Neural cell (in vitro differentiated cells): ENCODE measurements around the gene MEGF6. TPM values are rescaled to one million over a fixed set of nuclear protein-coding genes. Genes with fewer than 3 reads are reported as not detected.

Source experiments
- H2AFZ ChIP-seq: fragments of 200-600, 300-800 bp; sonication (generic), shearing (Covaris generic); 2 replicates; pipeline ENCODE4 v1.6.0; 2014; ENCODE audit warnings: low read depth, mild to moderate bottlenecking, antibody characterized with exemption, low read length, moderate library complexity
- H3F3A ChIP-seq: fragments of 200-600 bp; shearing (Covaris generic); 2 replicates; pipeline ENCODE4 v1.6.1; 2016; ENCODE audit warnings: mild to moderate bottlenecking, moderate library complexity, mixed read lengths, antibody characterized with exemption, low read length; ENCODE audit not compliant: insufficient read depth, poor library complexity, severe bottlenecking
- H3K27ac ChIP-seq: fragments of 200-600, 300-800 bp; sonication (generic), shearing (Covaris generic); 2 replicates; pipeline ENCODE4 v1.5.1; 2014; ENCODE audit warnings: mild to moderate bottlenecking, low read length, moderate library complexity
- H3K27me3 ChIP-seq: fragments of 300-800, 200-600 bp; sonication (generic), shearing (Covaris generic); 2 replicates; pipeline ENCODE4 v1.6.0; 2014; ENCODE audit warnings: mild to moderate bottlenecking, low read depth, low read length, moderate library complexity; ENCODE audit not compliant: insufficient read depth
- H3K36me3 ChIP-seq: fragments of 300-800, 200-600 bp; sonication (generic), shearing (Covaris generic); 2 replicates; pipeline ENCODE4 v1.5.1; 2014; ENCODE audit warnings: mild to moderate bottlenecking, antibody characterized with exemption, low read length, moderate library complexity; ENCODE audit not compliant: insufficient read depth
- H3K4me2 ChIP-seq: fragments of 300-800, 200-600 bp; sonication (generic), shearing (Covaris generic); 2 replicates; pipeline ENCODE4 v1.6.0; 2014; ENCODE audit warnings: mild to moderate bottlenecking, low read length
- H3K4me3 ChIP-seq: fragments of 300-800, 200-600 bp; sonication (generic), shearing (Covaris generic); 2 replicates; pipeline ENCODE4 v1.5.1; 2014; ENCODE audit warnings: mild to moderate bottlenecking, low read length, moderate library complexity
- H3K79me2 ChIP-seq: fragments of 200-600 bp; shearing (Covaris generic); replicated peaks from 2 replicates; pipeline ENCODE4 v1.6.0; 2014; ENCODE audit warnings: mild to moderate bottlenecking, low read length, moderate library complexity; ENCODE audit not compliant: insufficient read depth
- H3K9ac ChIP-seq: fragments of 300-800, 200-600 bp; sonication (generic), shearing (Covaris generic); 2 replicates; pipeline ENCODE4 v1.6.1; 2016; ENCODE audit warnings: mild to moderate bottlenecking, low read length, mixed read lengths
- H3K9me2 ChIP-seq: fragments of 200-600 bp; shearing (Covaris generic); 2 replicates; pipeline ENCODE4 v1.6.1; 2016; ENCODE audit warnings: mild to moderate bottlenecking, low read length, mixed read lengths; ENCODE audit not compliant: insufficient read depth
- H3K9me3 ChIP-seq: fragments of 200-600, 300-800 bp; sonication (generic), shearing (Covaris generic); 2 replicates; pipeline ENCODE4 v1.6.1; 2016; ENCODE audit warnings: mild to moderate bottlenecking, mixed run types, low read length, moderate library complexity, mixed read lengths
- H4K20me1 ChIP-seq: fragments of 200-600 bp; shearing (Covaris generic); 2 replicates; pipeline ENCODE4 v1.6.1; 2016; ENCODE audit warnings: mild to moderate bottlenecking, mixed run types; ENCODE audit not compliant: insufficient read depth
- EP300 ChIP-seq: fragments of 450-650 bp; conservative IDR thresholded peaks from 2 replicates; pipeline ENCODE4 v1.6.1; 2014; ENCODE audit warnings: antibody characterized with exemption, mild to moderate bottlenecking, moderate library complexity; ENCODE audit not compliant: poor library complexity, severe bottlenecking
- EZH2 ChIP-seq: fragments of 200-600, 300-800 bp; shearing (Covaris generic), sonication (generic); IDR thresholded peaks from 2 replicates; pipeline ENCODE4 v1.6.1; 2014; ENCODE audit warnings: antibody characterized with exemption, low read length, borderline replicate concordance, mild to moderate bottlenecking; ENCODE audit not compliant: insufficient read depth, poor library complexity, severe bottlenecking
- MXI1 ChIP-seq: fragments of 450-650 bp; conservative IDR thresholded peaks from 2 replicates; pipeline ENCODE4 v1.6.1; 2014; ENCODE audit warnings: antibody characterized with exemption, mild to moderate bottlenecking; ENCODE audit not compliant: poor library complexity, severe bottlenecking
- POLR2AphosphoS5 ChIP-seq: IDR thresholded peaks from 2 replicates; pipeline ENCODE4 v1.6.1; 2012
- RAD21 ChIP-seq: fragments of 450-650 bp; conservative IDR thresholded peaks from 2 replicates; pipeline ENCODE4 v1.6.1; 2014; ENCODE audit warnings: antibody characterized with exemption, mild to moderate bottlenecking, moderate library complexity
- SMC3 ChIP-seq: fragments of 450-650 bp; conservative IDR thresholded peaks from 2 replicates; pipeline ENCODE4 v1.6.1; 2014; ENCODE audit warnings: antibody characterized with exemption, mild to moderate bottlenecking, moderate library complexity; ENCODE audit not compliant: poor library complexity
- TAF1 ChIP-seq: IDR thresholded peaks from 2 replicates; pipeline ENCODE4 v1.6.1; 2012; ENCODE audit warnings: low read depth
- polyA plus RNA-seq: library from polyadenylated mRNA; depleted of rRNA; stranded (reverse); fragments of >200 nt; gene quantifications from 2 replicates; pipeline ENCODE4 v1.2.3, GENCODE V29; 2014
- TF ChIP-seq, protein P1 (sequence below): IDR thresholded peaks from 2 replicates; pipeline ENCODE4 v1.6.1; 2012; ENCODE audit warnings: borderline replicate concordance
- TF ChIP-seq, protein P2 (sequence below): fragments of 450-650 bp; IDR thresholded peaks from 2 replicates; pipeline ENCODE4 v1.5.1; 2014; ENCODE audit warnings: antibody characterized with exemption, mild to moderate bottlenecking, moderate library complexity; ENCODE audit not compliant: poor library complexity, severe bottlenecking

MEGF6 gene
- polyA plus RNA-seq, 1 donor from 2014 or later, result 6.0 TPM

DNA sequence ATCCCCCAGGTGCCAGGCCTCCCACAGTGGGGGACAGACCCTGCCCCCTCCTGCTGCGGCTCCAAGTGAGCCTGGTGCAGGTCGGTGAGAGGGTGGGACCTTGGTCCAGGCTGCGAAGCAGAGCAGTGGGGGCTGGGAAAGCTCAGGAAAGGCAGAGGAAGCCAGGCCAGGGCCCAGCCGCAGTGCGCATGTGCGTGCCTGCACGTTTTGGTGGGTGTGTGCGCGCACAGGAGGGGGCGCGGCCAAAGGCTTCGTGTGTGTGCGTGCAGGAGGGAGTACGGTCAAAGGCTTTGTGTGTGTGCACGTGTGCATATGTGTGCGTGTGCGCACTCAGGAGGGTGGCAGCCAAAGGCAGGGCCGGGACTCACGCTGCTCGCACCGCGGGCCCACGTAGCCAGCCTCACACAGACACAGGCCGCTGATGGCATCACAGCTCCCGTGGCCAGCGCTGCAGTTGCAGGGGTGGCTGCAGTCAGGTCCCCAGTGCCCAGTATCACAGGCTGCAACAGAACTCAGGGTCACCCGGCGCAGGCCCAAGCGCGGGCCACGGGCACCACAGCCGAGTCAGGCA lies 111.0 kb downstream of the MEGF6 start:
- H3K9me3 ChIP-seq, result no peaks in the 10 kb centered on the region
- H3K27me3 ChIP-seq, result no peaks in the 10 kb centered on the region
- no peaks in the 10 kb centered on the region for H3K9me2 ChIP-seq
- no peak overlapping the region for H3K9ac ChIP-seq
- no peaks in the 10 kb centered on the region for H3K36me3 ChIP-seq
- no peak overlapping the region for H3K4me3 ChIP-seq
- TF ChIP-seq SMC3 (no peak), EP300 (no peak), EZH2 (no peak), RAD21 (no peak), MXI1 (no peak), POLR2AphosphoS5 (no peak), TAF1 (no peak)
- TF ChIP-seq, protein P1, sequence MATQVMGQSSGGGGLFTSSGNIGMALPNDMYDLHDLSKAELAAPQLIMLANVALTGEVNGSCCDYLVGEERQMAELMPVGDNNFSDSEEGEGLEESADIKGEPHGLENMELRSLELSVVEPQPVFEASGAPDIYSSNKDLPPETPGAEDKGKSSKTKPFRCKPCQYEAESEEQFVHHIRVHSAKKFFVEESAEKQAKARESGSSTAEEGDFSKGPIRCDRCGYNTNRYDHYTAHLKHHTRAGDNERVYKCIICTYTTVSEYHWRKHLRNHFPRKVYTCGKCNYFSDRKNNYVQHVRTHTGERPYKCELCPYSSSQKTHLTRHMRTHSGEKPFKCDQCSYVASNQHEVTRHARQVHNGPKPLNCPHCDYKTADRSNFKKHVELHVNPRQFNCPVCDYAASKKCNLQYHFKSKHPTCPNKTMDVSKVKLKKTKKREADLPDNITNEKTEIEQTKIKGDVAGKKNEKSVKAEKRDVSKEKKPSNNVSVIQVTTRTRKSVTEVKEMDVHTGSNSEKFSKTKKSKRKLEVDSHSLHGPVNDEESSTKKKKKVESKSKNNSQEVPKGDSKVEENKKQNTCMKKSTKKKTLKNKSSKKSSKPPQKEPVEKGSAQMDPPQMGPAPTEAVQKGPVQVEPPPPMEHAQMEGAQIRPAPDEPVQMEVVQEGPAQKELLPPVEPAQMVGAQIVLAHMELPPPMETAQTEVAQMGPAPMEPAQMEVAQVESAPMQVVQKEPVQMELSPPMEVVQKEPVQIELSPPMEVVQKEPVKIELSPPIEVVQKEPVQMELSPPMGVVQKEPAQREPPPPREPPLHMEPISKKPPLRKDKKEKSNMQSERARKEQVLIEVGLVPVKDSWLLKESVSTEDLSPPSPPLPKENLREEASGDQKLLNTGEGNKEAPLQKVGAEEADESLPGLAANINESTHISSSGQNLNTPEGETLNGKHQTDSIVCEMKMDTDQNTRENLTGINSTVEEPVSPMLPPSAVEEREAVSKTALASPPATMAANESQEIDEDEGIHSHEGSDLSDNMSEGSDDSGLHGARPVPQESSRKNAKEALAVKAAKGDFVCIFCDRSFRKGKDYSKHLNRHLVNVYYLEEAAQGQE, result no peak
- TF ChIP-seq, protein P2, sequence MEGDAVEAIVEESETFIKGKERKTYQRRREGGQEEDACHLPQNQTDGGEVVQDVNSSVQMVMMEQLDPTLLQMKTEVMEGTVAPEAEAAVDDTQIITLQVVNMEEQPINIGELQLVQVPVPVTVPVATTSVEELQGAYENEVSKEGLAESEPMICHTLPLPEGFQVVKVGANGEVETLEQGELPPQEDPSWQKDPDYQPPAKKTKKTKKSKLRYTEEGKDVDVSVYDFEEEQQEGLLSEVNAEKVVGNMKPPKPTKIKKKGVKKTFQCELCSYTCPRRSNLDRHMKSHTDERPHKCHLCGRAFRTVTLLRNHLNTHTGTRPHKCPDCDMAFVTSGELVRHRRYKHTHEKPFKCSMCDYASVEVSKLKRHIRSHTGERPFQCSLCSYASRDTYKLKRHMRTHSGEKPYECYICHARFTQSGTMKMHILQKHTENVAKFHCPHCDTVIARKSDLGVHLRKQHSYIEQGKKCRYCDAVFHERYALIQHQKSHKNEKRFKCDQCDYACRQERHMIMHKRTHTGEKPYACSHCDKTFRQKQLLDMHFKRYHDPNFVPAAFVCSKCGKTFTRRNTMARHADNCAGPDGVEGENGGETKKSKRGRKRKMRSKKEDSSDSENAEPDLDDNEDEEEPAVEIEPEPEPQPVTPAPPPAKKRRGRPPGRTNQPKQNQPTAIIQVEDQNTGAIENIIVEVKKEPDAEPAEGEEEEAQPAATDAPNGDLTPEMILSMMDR, result no peak
- no peaks in the 10 kb centered on the region for H3F3A ChIP-seq
- H2AFZ ChIP-seq, result no peak overlapping the region
- no peak overlapping the region for H3K4me2 ChIP-seq
- no peaks in the 10 kb centered on the region for H3K79me2 ChIP-seq
- no peak overlapping the region for H3K27ac ChIP-seq
- H4K20me1 ChIP-seq, result no peaks in the 10 kb centered on the region

DNA sequence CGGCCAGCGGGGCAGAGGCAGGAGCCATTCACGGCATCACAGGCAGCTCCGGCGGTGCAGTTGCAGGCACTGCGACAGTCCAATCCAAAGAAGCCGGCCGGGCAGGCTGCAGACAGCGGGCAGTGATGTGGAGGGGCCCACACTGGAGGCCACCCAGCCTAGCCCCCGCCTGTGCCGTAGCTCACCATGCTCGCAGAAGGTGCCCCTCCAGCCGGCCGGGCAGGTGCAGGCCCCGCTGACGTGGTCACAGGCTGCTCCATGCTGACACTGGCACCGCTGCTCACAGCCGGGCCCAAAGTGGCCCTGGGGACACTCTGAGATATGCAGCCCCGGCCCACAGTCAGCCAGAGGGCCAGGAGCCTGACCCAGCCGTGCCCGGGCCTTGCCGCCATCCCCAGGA lies 111.7 kb downstream of the MEGF6 start:
- Histone ChIP-seq H3K27me3 (no peaks in the 10 kb centered on the region), H3K4me3 (no peak overlapping the region), H4K20me1 (no peaks in the 10 kb centered on the region), H3K27ac (no peak overlapping the region), H3K4me2 (no peak overlapping the region), H3K36me3 (no peaks in the 10 kb centered on the region), H3K79me2 (no peaks in the 10 kb centered on the region), H3K9me3 (no peaks in the 10 kb centered on the region), H3F3A (no peaks in the 10 kb centered on the region), H3K9ac (no peak overlapping the region), H3K9me2 (no peaks in the 10 kb centered on the region), H2AFZ (no peak overlapping the region)
- no peak for TF ChIP-seq EP300
- TF ChIP-seq EZH2, result no peak
- TF ChIP-seq TAF1, result no peak
- TF ChIP-seq, protein P1, result no peak
- no peak for TF ChIP-seq POLR2AphosphoS5
- no peak for TF ChIP-seq RAD21
- no peak for TF ChIP-seq MXI1
- TF ChIP-seq, protein P2, result no peak
- no peak for TF ChIP-seq SMC3
